LNCaP clone FGC (cell line): ENCODE results near the gene TTC33.

Source experiments
- DNase-seq: peaks from one replicate; pipeline ENCODE4 v3.0.0-alpha.2; 2011; ENCODE audit warnings: low read depth
- H3K4me3 ChIP-seq: 2 replicates; pipeline ENCODE4 v1.5.1; 2011; ENCODE audit warnings: mild to moderate bottlenecking, low read depth, low read length, control low read depth
- CTCF ChIP-seq: IDR thresholded peaks from 2 replicates; pipeline ENCODE4 v1.5.1; 2012; ENCODE audit warnings: mild to moderate bottlenecking; ENCODE audit not compliant: control insufficient read depth, insufficient read depth; ENCODE audit errors: extremely low read depth

Gene TTC33

GRCh38 chr5:40630126-40630525 is 125.6 kb downstream of the TTC33 start:
- TF ChIP-seq CTCF = no peak
- no peak overlapping the region for H3K4me3 ChIP-seq
- no peak for DNase-seq

GRCh38 chr5:40628407-40628806 is 127.4 kb downstream of the TTC33 start:
- TF ChIP-seq CTCF = no peak
- no peak for DNase-seq
- no peak overlapping the region for H3K4me3 ChIP-seq

DNA sequence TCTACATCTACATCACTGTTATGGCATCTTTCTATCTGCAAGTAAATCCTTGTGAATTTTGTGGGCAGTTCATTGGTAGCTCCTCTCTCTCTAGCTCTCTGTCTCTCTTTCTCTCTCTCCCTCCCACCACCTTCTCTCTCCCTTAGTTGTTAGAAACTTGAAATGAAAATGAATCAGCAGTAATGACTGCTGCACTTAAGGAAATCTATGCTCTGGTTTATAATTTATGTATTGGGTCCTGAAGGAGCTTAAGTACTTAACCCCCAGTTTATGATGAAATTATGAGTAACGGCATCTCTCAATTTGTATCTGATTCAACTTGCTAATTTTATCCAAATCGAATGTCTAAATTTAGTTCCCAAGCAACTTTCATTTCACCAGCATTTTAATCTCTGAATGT is 128.1 kb downstream of the TTC33 start:
- no peak for DNase-seq
- no peak for TF ChIP-seq CTCF
- no peak overlapping the region for H3K4me3 ChIP-seq

GRCh38 chr5:40626801-40627200 is 129.0 kb downstream of the TTC33 start:
- TF ChIP-seq CTCF = no peak
- no peak overlapping the region for H3K4me3 ChIP-seq
- DNase-seq = no peak

- DNase-seq = no peak
- no peak overlapping the region for H3K4me3 ChIP-seq
- no peak for TF ChIP-seq CTCF
Measured at GRCh38 chr5:40623480-40624420, 132.0 kb downstream of the TTC33 start.

- DNase-seq = no peak
- TF ChIP-seq CTCF = no peak
- no peak overlapping the region for H3K4me3 ChIP-seq
Measured at GRCh38 chr5:40622463-40623252, 133.1 kb downstream of the TTC33 start.
